ENCODE measurements around the gene UMAD1. TPM values are rescaled to one million over a fixed set of nuclear protein-coding genes. Genes with fewer than 3 reads are reported as not detected.

UMAD1 gene
- total and polyA plus RNA-seq, 2 of the 4 experiments (the other 2 are of a cell fraction), result 5.2 to 8.4 TPM

GRCh38 chr7:7909376-7909775, 268.8 kb downstream of the UMAD1 start:
- H4K5ac ChIP-seq (ENCODE audit: low read depth, low read length), result no peak overlapping the region
- ATAC-seq (ENCODE audit: low read depth), result peak; percentile 21
- H2BK5ac ChIP-seq (ENCODE audit: low read depth, low read length, poor library complexity, severe bottlenecking), result no peak overlapping the region
- no peak overlapping the region for H2BK120ac ChIP-seq (ENCODE audit: low read depth, low read length)
- intact Hi-C loops (cut with micrococcal nuclease), result no loop called here
- H2BK15ac ChIP-seq (ENCODE audit: low read depth, low read length), result no peak overlapping the region
- H3K56ac ChIP-seq (ENCODE audit: extremely low read depth, insufficient read depth, low read length), result no peak overlapping the region
- H2AK9ac ChIP-seq (replicated peaks; ENCODE audit: low read depth, low read length, poor library complexity), result no peak overlapping the region
- H3K9ac ChIP-seq (ENCODE audit: low read depth, low read length), result no peak overlapping the region
- H3K4me1 ChIP-seq (ENCODE audit: control insufficient read depth, insufficient read depth, low read length), result no peaks in the 10 kb centered on the region; the same call in 1 of the 2 replicates
- dilution Hi-C loops (cut with HindIII; ENCODE audit: low sequenced_read_pairs, unreplicated experiment), result no loop called here
- in situ Hi-C loops (cut with MboI; ENCODE audit: low sequenced_read_pairs), result no loop called here
- peak; percentile 41 for DNase-seq
- CTCF ChIA-PET, result no interaction called here
- no TSS peak for BruUV-seq (replicated peaks)
- H3K4me2 ChIP-seq (ENCODE audit: low read depth, low read length), result peak overlapping the region; percentile 26; the same call in 1 of the 2 replicates
- no peak overlapping the region for H3K4me3 ChIP-seq (ENCODE audit: insufficient read depth, low read depth, low read length)
- H4K20me1 ChIP-seq (ENCODE audit: insufficient read depth, low read length), result no peaks in the 10 kb centered on the region
- no peaks in the 10 kb centered on the region for H3K9me1 ChIP-seq (ENCODE audit: insufficient read depth, low read length)
- H3K14ac ChIP-seq (replicated peaks; ENCODE audit: low read depth, low read length), result no peak overlapping the region; the same call in 1 of the 2 replicates
- POLR2A ChIA-PET (ENCODE audit: unreplicated experiment), result interaction anchor here (0.6 kb wide), 1 partner anchor 126 kb away, joined by 4 read pairs; no protein-coding TSS in a partner anchor
- H2AFZ ChIP-seq (replicated peaks; ENCODE audit: low read length, poor library complexity), result no peak overlapping the region
- H3K9me3 ChIP-seq (ENCODE audit: control insufficient read depth, insufficient read depth, low read length), result no peaks in the 10 kb centered on the region
- TF ChIP-seq ELK1 (IDR thresholded peaks at IDR 0.05; ENCODE audit: borderline replicate concordance, low read depth, low read length) (no peak), USF2 (IDR thresholded peaks at IDR 0.05; ENCODE audit: low read depth, low read length) (no peak; the same call in 1 of the 2 replicates), MXI1 (IDR thresholded peaks at IDR 0.05; ENCODE audit: borderline replicate concordance, low read depth, low read length) (no peak), FOS (IDR thresholded peaks at IDR 0.05; ENCODE audit: low read depth, low read length) (no peak), RAD21 (IDR thresholded peaks at IDR 0.05; ENCODE audit: low read length) (no peak), RCOR1 (IDR thresholded peaks at IDR 0.05; ENCODE audit: insufficient replicate concordance, low read length) (no peak), CHD1 (IDR thresholded peaks at IDR 0.05; ENCODE audit: low read depth, low read length) (no peak)
- peak overlapping the region; percentile 22; the same call in 1 of the 2 replicates for H2AK5ac ChIP-seq (ENCODE audit: low read depth, low read length)
- H3K4ac ChIP-seq (ENCODE audit: low read depth, low read length), result no peak overlapping the region
- no peaks in the 10 kb centered on the region for H3K79me1 ChIP-seq (ENCODE audit: low read depth in 1 of 2, low read length in 2 of 2)
- no peaks in the 10 kb centered on the region for H3K27me3 ChIP-seq (ENCODE audit: control insufficient read depth, insufficient read depth, low read length)
- 50% methylated on average over 1 of the region's 4 CpGs; no CpG with 5 or more reads in 1 of the 2 experiments for WGBS, 2 experiments (ENCODE audit: extremely low coverage in 2 of 2, insufficient read length in 1 of 2)
- no peak overlapping the region for H4K91ac ChIP-seq (ENCODE audit: insufficient read depth, low read depth, low read length)
- no peak overlapping the region for H3K18ac ChIP-seq (ENCODE audit: low read depth, low read length)
- no peak overlapping the region for H3K27ac ChIP-seq (ENCODE audit: insufficient read depth, low read length)
- no peak overlapping the region for H2BK20ac ChIP-seq (ENCODE audit: low read depth, low read length)
- no peak overlapping the region for H3K23ac ChIP-seq (ENCODE audit: low read depth, low read length)
- no peak overlapping the region for H4K8ac ChIP-seq (ENCODE audit: low read depth in 2 of 2, low read length in 2 of 2)
- H3K36me3 ChIP-seq (ENCODE audit: control insufficient read depth, insufficient read depth, low read length), result no peaks in the 10 kb centered on the region
